GM23338 (cell line): Measurements from ENCODE around the gene NFE2. TPM values are rescaled to one million over a fixed set of nuclear protein-coding genes. Genes with fewer than 3 reads are reported as not detected.

Source experiments
- ATAC-seq: fragments of 200-7000 bp; cut with Tn5 transposase; 3 replicates; pipeline ENCODE4 v1.9.1; 2020
- DNase-seq: peaks from one replicate; pipeline ENCODE4 v3.0.0-alpha.2; 2015; ENCODE audit warnings: low spot score
- H2AFZ ChIP-seq: fragments of 200-600 bp; sonication (generic); 2 replicates; pipeline ENCODE4 v1.8.0; 2016; ENCODE audit warnings: antibody characterized with exemption, mild to moderate bottlenecking, moderate library complexity
- H3F3A ChIP-seq: fragments of 200-600 bp; sonication (generic); replicated peaks from 2 replicates; pipeline ENCODE4 v1.8.0; 2017; ENCODE audit warnings: antibody characterized with exemption, mixed run types, low read depth
- H3K27ac ChIP-seq: fragments of 200-600 bp; sonication (generic); 2 replicates; pipeline ENCODE4 v1.6.1; 2016; ENCODE audit warnings: low read depth
- H3K27me3 ChIP-seq: fragments of 200-600 bp; sonication (generic); 2 replicates; pipeline ENCODE4 v1.8.0; 2016; ENCODE audit warnings: mild to moderate bottlenecking, mixed run types, moderate library complexity; ENCODE audit not compliant: insufficient read depth
- H3K36me3 ChIP-seq: fragments of 200-600 bp; sonication (generic); 2 replicates; pipeline ENCODE4 v1.8.0; 2016; ENCODE audit warnings: mild to moderate bottlenecking; ENCODE audit not compliant: insufficient read depth
- H3K4me1 ChIP-seq: fragments of 200-600 bp; sonication (generic); 2 replicates; pipeline ENCODE4 v1.8.0; 2016; ENCODE audit warnings: mild to moderate bottlenecking, moderate library complexity; ENCODE audit not compliant: insufficient read depth
- H3K4me2 ChIP-seq: fragments of 200-600 bp; sonication (generic); 2 replicates; pipeline ENCODE4 v1.7.1; 2017; ENCODE audit warnings: mixed run types
- H3K4me3 ChIP-seq: fragments of 200-600 bp; sonication (generic); 2 replicates; pipeline ENCODE4 v1.6.1; 2016; ENCODE audit warnings: mixed run types
- H3K79me2 ChIP-seq: fragments of 200-600 bp; sonication (generic); replicated peaks from 2 replicates; pipeline ENCODE4 v1.8.0; 2017; ENCODE audit warnings: mild to moderate bottlenecking; ENCODE audit not compliant: insufficient read depth
- H3K9me2 ChIP-seq: fragments of 200-600 bp; sonication (generic); 2 replicates; pipeline ENCODE4 v1.8.0; 2017; ENCODE audit not compliant: insufficient read depth
- H4K20me1 ChIP-seq: fragments of 200-600 bp; sonication (generic); replicated peaks from 2 replicates; pipeline ENCODE4 v1.8.0; 2017; ENCODE audit warnings: mild to moderate bottlenecking; ENCODE audit not compliant: insufficient read depth
- H3K27ac Mint-ChIP-seq: 2 replicates; pipeline ENCODE4 v1.8.0; 2020; ENCODE audit warnings: inconsistent platforms, mild to moderate bottlenecking, moderate library complexity, mixed read lengths
- H3K27me3 Mint-ChIP-seq: 3 replicates; pipeline ENCODE4 v1.8.0; 2022; ENCODE audit warnings: low read depth, mild to moderate bottlenecking, moderate library complexity, mixed read lengths, inconsistent platforms; ENCODE audit not compliant: insufficient read depth, poor library complexity
- H3K36me3 Mint-ChIP-seq: 3 replicates; pipeline ENCODE4 v1.8.0; 2021; ENCODE audit warnings: low read depth, mild to moderate bottlenecking, inconsistent platforms, moderate library complexity, mixed read lengths
- H3K4me1 Mint-ChIP-seq: 3 replicates; pipeline ENCODE4 v1.8.0; 2020; ENCODE audit warnings: mild to moderate bottlenecking, inconsistent platforms, mixed read lengths
- H3K4me3 Mint-ChIP-seq: 3 replicates; pipeline ENCODE4 v1.8.0; 2021; ENCODE audit warnings: moderate library complexity, mild to moderate bottlenecking, inconsistent platforms, mixed read lengths
- H3K9me3 Mint-ChIP-seq: 3 replicates; pipeline ENCODE4 v1.8.0; 2020; ENCODE audit warnings: moderate library complexity, mild to moderate bottlenecking, inconsistent platforms, mixed read lengths
- CREB1 ChIP-seq: fragments of 250-450 bp; sonication (Bioruptor Pico); IDR thresholded peaks from 2 replicates; pipeline ENCODE4 v1.5.0; 2020; ENCODE audit warnings: low read depth, mild to moderate bottlenecking, moderate library complexity
- CTCF ChIP-seq, 2 experiments: fragments of 200-600 bp in 1 of 2; sonication (generic) in 1 of 2; conservative IDR thresholded peaks; 2 replicates each; pipeline versions ENCODE4 v1.5.1 to v1.6.1; 2016 to 2017; ENCODE audit warnings: antibody characterized with exemption in 2 of 2, low read depth in 2 of 2, mild to moderate bottlenecking in 2 of 2, moderate library complexity in 1 of 2
- ETS1 ChIP-seq: IDR thresholded peaks from 2 replicates; pipeline ENCODE4 v1.6.1; 2016; ENCODE audit warnings: antibody characterized with exemption
- EZH2 ChIP-seq: fragments of 200-600 bp; sonication (generic); IDR thresholded peaks from one replicate; pipeline ENCODE4 v1.8.0; 2017; ENCODE audit warnings: antibody characterized with exemption, mild to moderate bottlenecking, low read depth; ENCODE audit not compliant: unreplicated experiment
- EZH2phosphoT487 ChIP-seq: fragments of 200-600 bp; sonication (generic); IDR thresholded peaks from one replicate; pipeline ENCODE4 v1.8.1; 2018; ENCODE audit warnings: antibody characterized with exemption; ENCODE audit not compliant: unreplicated experiment
- JUNB ChIP-seq: IDR thresholded peaks from one replicate; pipeline ENCODE4 v1.6.1; 2016; ENCODE audit warnings: antibody characterized with exemption; ENCODE audit not compliant: unreplicated experiment
- NANOG ChIP-seq: IDR thresholded peaks from 2 replicates; pipeline ENCODE4 v1.6.1; 2016; ENCODE audit warnings: antibody characterized with exemption, borderline replicate concordance
- POLR2AphosphoS5 ChIP-seq: IDR thresholded peaks from 2 replicates; pipeline ENCODE4 v1.6.1; 2016; ENCODE audit warnings: antibody characterized with exemption, low read depth
- REST ChIP-seq: IDR thresholded peaks from one replicate; pipeline ENCODE4 v1.6.1; 2018; ENCODE audit warnings: antibody characterized with exemption; ENCODE audit not compliant: unreplicated experiment
- STAT1 ChIP-seq: IDR thresholded peaks from one replicate; pipeline ENCODE4 v1.6.1; 2016; ENCODE audit warnings: antibody characterized with exemption; ENCODE audit not compliant: unreplicated experiment
- ZNF114 ChIP-seq: fragments of 250-450 bp; sonication (Bioruptor Pico); IDR thresholded peaks from 2 replicates; pipeline ENCODE4 v1.5.0; 2020; ENCODE audit warnings: mild to moderate bottlenecking, moderate library complexity
- ZNF331 ChIP-seq: fragments of 250-450 bp; sonication (Bioruptor Pico); IDR thresholded peaks from 2 replicates; pipeline ENCODE4 v1.5.0; 2020; ENCODE audit warnings: low read depth, mild to moderate bottlenecking, moderate library complexity
- polyA plus RNA-seq: library from polyadenylated mRNA; unstranded; fragments of >200 nt; fragmentation: Nextera tagmentation; extraction: Ambion mirVana; gene quantifications from 2 replicates; pipeline ENCODE4 v1.2.1, GENCODE V29; 2016
- total RNA-seq: library from RNA; depleted of rRNA; stranded (reverse); fragments of >200 nt; shearing (Covaris generic); gene quantifications from 2 replicates; pipeline ENCODE4 v1.2.3, GENCODE V29; 2014

NFE2 gene
- total and polyA plus RNA-seq, 2 experiments from 2014 or later: 1.3 to 1.8 TPM

DNA sequence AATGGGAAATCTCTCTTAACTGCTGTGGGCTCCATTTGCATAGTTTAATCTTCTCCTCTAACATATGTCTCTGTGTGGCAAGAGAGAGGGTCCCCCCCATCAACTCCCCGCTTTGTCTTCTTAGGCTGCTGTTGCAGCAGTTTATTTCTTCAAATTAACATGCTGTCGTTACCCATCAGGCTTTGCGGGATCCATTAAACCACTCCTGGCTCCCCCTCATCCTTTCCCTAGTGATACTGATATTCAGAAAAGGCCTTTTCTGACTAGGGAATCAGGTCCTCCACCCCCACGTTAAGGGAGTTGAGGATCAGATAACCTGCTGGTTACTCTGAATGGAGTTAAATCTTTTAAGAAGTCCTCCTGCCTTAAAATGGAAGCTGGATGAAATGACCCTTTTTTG lies 48.2 kb upstream of the NFE2 start:
- no peak overlapping the region for H3K4me3 Mint-ChIP-seq
- Histone ChIP-seq H3K27me3 (peaks cover 33% of the 10 kb centered on the region; the same call in 1 of the 2 replicates), H3K27ac (no peak overlapping the region), H3K4me3 (no peak overlapping the region), H3F3A (peaks cover 29% of the 10 kb centered on the region), H3K4me2 (no peak overlapping the region), H3K4me1 (peaks cover 47% of the 10 kb centered on the region), H4K20me1 (peaks cover 6% of the 10 kb centered on the region), H2AFZ (no peak overlapping the region), H3K36me3 (peaks cover 25% of the 10 kb centered on the region), H3K79me2 (no peaks in the 10 kb centered on the region), H3K9me2 (no peaks in the 10 kb centered on the region)
- H3K4me1 Mint-ChIP-seq: peaks cover 51% of the 10 kb centered on the region
- no peaks in the 10 kb centered on the region for H3K9me3 Mint-ChIP-seq
- TF ChIP-seq ZNF114 (CRISPR knock-in tag) (no peak), POLR2AphosphoS5 (no peak), CREB1 (CRISPR knock-in tag) (no peak), REST (no peak), EZH2 (no peak), CTCF (conservative IDR thresholded peaks at IDR 0.05; ENCODE audit: low read depth in 2 of 2) (no peak), NANOG (no peak), STAT1 (no peak), ZNF331 (no peak)
- peaks cover 47% of the 10 kb centered on the region for H3K36me3 Mint-ChIP-seq
- H3K27ac Mint-ChIP-seq: no peak overlapping the region
- ATAC-seq (no peak), DNase-seq (no peak)
- H3K27me3 Mint-ChIP-seq: peaks cover 38% of the 10 kb centered on the region

DNA sequence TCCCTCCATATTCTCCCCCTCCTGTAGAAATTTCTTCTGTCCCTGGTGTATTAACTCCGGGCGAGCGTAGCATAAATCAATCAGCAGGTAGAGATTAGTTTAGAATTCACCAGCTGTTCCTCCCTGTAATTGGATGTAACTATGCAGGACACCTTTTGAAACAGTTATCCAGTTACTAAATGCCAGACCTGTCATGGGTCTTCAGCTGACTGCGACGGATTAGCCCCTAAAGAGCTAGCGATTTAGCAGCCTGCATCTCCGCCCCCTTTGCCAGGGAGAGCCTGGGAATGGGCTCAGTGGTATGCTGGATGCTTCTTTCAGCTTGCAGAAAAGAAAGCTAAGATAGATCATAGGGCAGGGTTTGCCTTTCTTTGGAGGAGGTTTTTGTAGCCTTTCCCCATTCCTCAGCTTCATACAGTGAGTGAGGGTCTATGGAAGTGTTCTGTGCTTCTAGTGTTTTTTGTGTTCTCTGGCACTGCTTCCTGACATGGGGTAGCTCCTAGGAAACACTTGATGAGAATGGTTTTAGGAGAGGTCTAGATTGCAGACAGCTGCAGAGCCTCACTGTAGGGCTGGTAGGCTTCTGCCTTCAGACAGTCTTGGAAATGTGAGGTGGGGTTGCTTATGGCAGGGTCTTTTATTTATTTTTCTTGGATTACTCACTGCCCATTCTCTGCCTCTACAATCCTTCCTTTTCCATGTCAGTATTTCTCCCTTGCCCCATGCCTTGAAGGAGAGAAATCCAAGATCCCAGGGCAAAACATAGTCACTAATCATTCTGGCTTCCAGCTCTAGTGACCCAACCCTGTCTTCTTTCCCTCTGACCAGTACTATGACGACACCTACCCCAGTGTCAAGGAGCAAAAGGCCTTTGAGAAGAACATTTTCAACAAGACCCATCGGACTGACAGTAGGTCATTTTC lies 40.8 kb upstream of the NFE2 start:
- H3K9me2 ChIP-seq: no peaks in the 10 kb centered on the region
- peaks cover 10% of the 10 kb centered on the region for H3K79me2 ChIP-seq
- peaks cover 6% of the 10 kb centered on the region; the same call in 1 of the 2 replicates for H3K4me1 ChIP-seq
- no peak overlapping the region for H3K27ac ChIP-seq
- no peak for DNase-seq
- no peak overlapping the region for H3K4me3 Mint-ChIP-seq
- peaks cover 13% of the 10 kb centered on the region for H4K20me1 ChIP-seq
- peaks cover 37% of the 10 kb centered on the region for H3K36me3 Mint-ChIP-seq
- H3K9me3 Mint-ChIP-seq: no peaks in the 10 kb centered on the region
- H3K4me1 Mint-ChIP-seq: peaks cover 2% of the 10 kb centered on the region; the same call in 1 of the 3 replicates
- H3K27me3 Mint-ChIP-seq: peaks cover 7% of the 10 kb centered on the region
- H3F3A ChIP-seq: 0 out of 2 replicates have a peak, but pooled peaks cover 4% of the 10 kb centered on the region
- H2AFZ ChIP-seq: no peak overlapping the region
- no peak overlapping the region for H3K4me2 ChIP-seq
- no peak for ATAC-seq
- H3K4me3 ChIP-seq: no peak overlapping the region
- no peaks in the 10 kb centered on the region for H3K27me3 ChIP-seq
- peaks cover 25% of the 10 kb centered on the region for H3K36me3 ChIP-seq
- H3K27ac Mint-ChIP-seq: no peak overlapping the region
- TF ChIP-seq STAT1 (no peak), NANOG (no peak), ZNF114 (CRISPR knock-in tag) (no peak), ETS1 (no peak), JUNB (no peak), POLR2AphosphoS5 (no peak), CREB1 (CRISPR knock-in tag) (no peak), EZH2phosphoT487 (no peak), REST (no peak), EZH2 (no peak)
